GM21529 (cell line): ENCODE results near the gene EIF4A2.
A peak's percentile ranks its signal among the peaks of the same experiment; 100 is the strongest.
"Not testable (repeated sequence)": the region's sequence is repeated elsewhere in the genome, so short reads cannot be mapped to it uniquely, and the experiment has no call there.

Experiments
- ATAC-seq: cut with Tn5 transposase; IDR thresholded peaks from one replicate; pipeline ENCODE4 v1.9.1; 2021; ENCODE audit not compliant: unreplicated experiment

EIF4A2 gene

GRCh38 chr3:186784820-186785494 lies 1.6 kb downstream of the EIF4A2 start:
- ATAC-seq, result no peak

DNA sequence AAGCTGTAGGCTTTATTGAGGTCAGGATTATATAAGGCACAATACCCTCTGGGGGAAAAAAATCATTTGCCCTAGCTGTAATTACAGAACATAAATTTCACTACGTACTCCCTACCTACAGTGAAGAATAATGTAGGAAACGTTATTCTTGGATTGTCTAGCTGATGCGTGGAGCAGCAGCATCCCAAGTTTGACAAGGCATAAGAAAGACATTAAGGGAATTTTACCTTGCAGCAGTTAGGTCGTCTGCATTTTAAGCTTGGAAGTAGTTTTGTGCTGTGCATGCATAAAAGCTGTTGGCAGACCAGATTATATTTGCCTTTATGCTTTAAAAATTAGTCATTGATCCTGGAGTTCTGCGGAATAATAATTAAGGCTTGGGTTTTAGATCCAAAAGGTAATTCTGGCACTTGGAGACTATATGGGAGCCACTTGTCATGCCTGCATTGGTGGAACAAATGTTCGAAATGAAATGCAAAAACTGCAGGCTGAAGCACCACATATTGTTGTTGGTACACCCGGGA lies 2.2 kb downstream of the EIF4A2 start:
- no peak for ATAC-seq

DNA sequence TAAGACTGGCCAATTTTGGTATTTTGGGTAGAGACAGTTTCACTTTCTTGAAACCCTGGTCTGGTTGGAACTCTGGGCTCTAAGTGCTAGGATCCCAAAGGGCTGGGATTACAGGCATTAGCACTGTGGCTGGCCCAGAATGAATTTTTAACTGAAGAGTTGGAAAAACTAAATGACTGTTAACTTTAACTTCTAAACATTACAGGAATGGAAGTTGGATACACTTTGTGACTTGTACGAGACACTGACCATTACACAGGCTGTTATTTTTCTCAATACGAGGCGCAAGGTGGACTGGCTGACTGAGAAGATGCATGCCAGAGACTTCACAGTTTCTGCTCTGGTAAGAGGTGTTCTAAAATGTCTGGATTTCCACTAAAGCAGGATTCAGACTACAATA lies 3.5 kb downstream of the EIF4A2 start:
- ATAC-seq, result no peak

GRCh38 chr3:186787642-186788481 lies 4.5 kb downstream of the EIF4A2 start:
- ATAC-seq, result no peak

DNA sequence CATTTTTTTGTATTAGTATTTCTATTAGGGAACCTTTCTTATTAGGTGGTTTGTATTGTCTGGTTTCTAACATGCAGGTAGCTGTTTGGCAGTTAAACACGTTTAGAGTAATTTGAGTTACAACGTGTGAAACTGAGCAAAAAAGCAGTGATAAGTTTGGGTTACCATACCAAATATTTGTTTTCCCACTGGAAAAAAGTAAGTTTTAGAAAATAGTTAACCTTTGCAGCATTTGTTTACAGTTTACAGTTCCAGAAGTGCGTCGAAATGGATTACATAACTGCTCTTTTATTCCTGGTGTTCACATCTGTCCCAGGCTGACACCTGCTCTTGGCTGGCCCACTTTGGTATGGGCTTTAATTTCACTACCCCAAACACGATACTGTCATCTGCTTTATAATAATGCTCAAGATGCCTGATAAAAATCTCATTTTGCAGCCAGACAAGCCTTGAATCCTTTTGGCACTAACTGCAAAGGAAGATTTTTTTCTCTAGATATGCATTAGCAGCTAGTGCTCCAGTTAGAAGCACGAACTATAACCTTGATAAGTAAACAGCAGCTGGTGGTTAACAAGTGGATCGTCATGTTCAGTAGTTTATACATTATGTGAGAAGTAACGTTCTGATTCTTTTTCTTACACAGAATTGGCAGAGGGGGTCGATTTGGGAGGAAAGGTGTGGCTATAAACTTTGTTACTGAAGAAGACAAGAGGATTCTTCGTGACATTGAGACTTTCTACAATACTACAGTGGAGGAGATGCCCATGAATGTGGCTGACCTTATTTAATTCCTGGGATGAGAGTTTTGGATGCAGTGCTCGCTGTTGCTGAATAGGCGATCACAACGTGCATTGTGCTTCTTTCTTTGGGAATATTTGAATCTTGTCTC lies 5.3 kb downstream of the EIF4A2 start:
- no peak for ATAC-seq

DNA sequence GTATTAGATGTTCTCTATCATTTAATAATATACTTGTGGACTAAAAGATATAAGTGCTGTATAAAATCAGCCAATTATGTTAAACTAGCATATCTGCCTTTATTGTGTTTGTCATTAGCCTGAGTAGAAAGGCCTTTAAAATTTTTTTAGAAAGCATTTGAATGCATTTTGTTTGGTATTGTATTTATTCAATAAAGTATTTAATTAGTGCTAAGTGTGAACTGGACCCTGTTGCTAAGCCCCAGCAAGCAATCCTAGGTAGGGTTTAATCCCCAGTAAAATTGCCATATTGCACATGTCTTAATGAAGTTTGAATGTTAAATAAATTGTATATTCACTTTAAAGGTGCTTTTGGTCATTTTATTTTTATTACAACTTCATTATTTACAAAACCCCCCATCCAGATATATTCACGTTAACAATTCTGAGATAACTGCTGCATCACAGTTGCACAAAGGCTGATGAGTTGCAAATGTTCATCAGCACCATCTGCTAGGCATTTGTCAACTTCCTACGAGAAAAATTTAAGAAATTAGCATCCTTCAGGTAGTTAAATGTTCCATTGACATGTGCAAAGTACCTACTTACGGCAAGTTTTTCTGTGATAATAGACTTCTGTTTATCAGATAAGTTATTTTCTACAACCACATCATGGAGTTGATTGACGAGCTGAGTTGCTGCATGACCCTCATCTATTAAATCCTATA lies 6.3 kb downstream of the EIF4A2 start:
- ATAC-seq, result no peak

DNA sequence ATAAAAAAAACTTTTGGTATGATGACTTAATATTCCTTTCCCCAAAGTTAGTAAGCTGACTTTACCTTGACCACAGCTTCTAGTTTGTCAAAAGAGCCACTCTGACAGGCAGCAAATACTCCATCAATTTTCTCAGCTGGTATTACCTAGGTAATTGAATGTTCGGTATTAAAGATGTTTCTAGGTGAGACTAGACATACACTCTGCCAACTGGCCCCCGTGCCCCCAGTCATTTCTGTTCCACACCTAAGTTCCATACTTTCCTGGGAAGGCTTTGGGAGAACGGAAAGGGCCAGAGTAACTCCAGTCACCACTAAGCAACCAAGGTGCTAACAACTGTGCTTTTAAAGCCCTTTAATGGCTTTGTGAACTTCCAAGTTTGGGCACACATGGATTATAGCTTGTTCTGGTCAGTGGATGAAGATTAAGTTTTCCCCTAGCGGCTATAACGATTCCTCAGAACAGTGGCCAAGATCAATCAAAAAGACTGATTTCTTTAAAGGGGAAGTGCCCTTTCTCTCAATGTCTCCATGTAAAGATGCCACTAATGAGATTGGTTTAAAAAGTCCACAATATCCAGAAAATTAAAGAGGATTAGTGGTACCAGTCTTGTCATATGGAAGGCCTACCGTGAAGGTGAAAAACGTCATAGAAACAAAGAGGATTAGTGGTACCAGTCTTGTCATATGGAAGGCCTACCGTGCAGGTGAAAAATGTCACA lies 7.0 kb downstream of the EIF4A2 start:
- ATAC-seq, result no peak

- ATAC-seq, result no peak
Observed at GRCh38 chr3:186798239-186798874, 15.0 kb downstream of the EIF4A2 start.

DNA sequence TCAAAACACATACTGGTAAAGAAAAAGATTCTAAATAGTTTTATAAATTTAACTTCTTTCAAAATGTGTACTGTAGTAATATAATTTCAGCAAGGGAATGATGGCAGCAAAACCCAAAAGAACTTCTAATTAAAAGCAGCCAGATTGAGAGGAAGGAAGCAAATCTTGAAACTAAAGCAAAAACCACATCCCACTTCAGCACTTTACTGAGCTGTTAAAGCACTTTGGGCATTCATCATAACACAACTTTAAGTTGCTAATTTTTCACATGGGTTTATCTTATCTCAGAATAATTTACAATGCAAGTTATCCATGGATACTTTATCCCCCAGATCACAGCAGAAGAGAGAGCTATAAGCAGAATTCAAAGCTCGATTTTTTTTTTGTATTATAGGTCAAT lies 16.9 kb downstream of the EIF4A2 start:
- ATAC-seq, result no peak

DNA sequence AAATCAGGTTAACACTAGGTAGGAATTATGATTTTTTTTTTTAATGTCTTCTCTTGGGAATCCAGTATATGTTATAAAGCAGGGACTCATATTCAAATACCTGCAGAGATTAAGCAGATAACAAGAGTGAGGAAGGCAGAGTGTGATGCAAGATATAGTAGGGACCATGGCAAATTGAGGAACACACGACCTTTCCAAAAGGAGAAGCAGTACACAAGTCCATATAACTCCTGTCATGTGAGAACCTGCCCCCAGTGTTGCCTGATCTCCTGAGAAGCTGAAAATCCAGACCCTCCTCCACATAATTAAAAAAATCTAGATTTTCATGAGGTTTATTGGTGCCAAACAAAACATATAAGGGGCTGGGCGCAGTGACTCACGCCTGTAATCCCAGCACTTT lies 19.3 kb downstream of the EIF4A2 start:
- ATAC-seq, result no peak

DNA sequence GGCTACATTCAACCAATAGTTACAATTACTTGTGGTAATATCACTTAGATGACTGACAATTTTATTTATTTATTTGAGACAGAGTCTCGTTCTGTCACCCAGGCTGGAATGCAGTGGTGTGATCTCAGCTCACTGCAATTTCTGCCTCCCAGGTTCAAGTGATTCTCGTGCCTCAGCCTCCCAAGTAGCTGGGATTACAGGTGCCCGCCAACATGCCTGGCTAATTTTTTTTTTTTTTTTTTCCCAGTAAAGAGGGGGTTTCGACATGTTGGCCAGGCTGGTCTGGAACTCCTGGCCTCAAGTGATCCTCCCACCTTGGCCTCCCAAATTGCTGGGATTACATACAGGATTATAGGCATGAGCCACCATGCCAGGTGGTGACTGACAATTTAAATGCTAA lies 20.1 kb downstream of the EIF4A2 start:
- not testable (repeated sequence) for ATAC-seq

- ATAC-seq, result peak; percentile 97
Observed at GRCh38 chr3:186806089-186807055, 23.0 kb downstream of the EIF4A2 start, which contains the start of gene RFC4. Gene RFC4, minus strand, starts transcription at chr3:186806482. Its CDS starts 1,769 bp downstream, at chr3:186804713.

DNA sequence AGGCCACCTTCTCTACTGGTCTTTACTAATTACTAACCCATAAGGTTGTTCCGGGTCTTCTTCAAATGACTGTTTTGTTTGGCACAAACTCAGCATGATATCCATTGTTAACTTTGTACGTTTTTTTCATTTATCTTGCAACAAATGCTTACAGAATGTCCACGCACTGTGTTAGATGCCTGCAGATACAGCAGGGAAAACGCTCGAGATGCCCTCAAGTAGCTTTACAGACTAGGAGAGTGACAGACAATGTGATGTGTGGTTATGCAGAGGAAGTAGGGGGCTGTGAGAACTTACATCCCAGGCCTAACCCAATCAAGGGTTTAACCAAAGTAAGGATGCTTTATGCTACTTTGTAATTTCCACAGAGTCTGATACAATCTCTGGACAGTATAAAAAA lies 23.9 kb downstream of the EIF4A2 start:
- ATAC-seq, result no peak

- ATAC-seq, result no peak
Observed at GRCh38 chr3:186810336-186810996, 27.1 kb downstream of the EIF4A2 start.

- ATAC-seq, result not testable (repeated sequence)
Observed at GRCh38 chr3:186811313-186811712, 27.9 kb downstream of the EIF4A2 start.

- ATAC-seq, result no peak
Observed at GRCh38 chr3:186814100-186814499, 30.7 kb downstream of the EIF4A2 start.

DNA sequence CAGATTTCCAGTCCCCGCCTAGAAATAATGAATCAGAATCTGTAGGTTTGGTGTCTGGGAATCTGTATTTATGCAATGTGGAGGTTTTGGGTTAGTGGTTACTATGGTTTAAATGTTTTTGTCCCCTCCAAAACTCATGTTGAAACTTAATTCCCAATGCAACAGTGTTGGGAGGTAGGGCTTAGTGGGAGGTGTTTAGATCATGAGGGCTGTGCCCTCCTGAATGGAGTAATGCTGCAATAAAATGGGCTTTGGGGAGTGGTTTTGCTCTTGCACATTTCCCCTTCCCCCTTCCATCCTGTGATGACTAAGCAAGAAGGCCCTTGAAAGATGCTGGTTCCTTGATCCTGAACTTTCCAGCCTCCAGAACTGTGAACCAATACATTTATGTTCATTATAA lies 32.1 kb downstream of the EIF4A2 start:
- ATAC-seq, result no peak

GRCh38 chr3:186818516-186818915 lies 35.1 kb downstream of the EIF4A2 start:
- ATAC-seq, result no peak
